CD4-positive, CD25-positive, alpha-beta regulatory T cell (primary cell): ENCODE data around the gene SSRP1. TPM values are rescaled to one million over a fixed set of nuclear protein-coding genes. Genes with fewer than 3 reads are reported as not detected.
A peak's percentile ranks its signal among the peaks of the same experiment; 100 is the strongest.

Experiments used
- ATAC-seq, 2 donors: fragments of 150-1000 bp; cut with Tn5 transposase; one replicate each; pipeline ENCODE4 v1.10.0; 2021; ENCODE audit warnings: low read depth in 2 of 2, moderate number of reproducible peaks in 2 of 2, moderate library complexity in 1 of 2
- DNase-seq, 3 donors: peaks; one replicate each; pipeline versions ENCODE4 v3.0.0 to v3.0.0-alpha.2; 2012 to 2022; ENCODE audit warnings: mixed read lengths in 1 of 3
- H3K27ac ChIP-seq: one replicate; pipeline ENCODE4 v1.7.0; 2013; ENCODE audit warnings: mild to moderate bottlenecking, low read length; ENCODE audit not compliant: insufficient read depth, poor library complexity, severe bottlenecking
- H3K27me3 ChIP-seq: one replicate; pipeline ENCODE4 v1.7.0; 2013; ENCODE audit warnings: low read length; ENCODE audit not compliant: control insufficient read depth, insufficient read depth
- H3K36me3 ChIP-seq: one replicate; pipeline ENCODE4 v1.7.0; 2013; ENCODE audit warnings: mild to moderate bottlenecking, low read length, moderate library complexity; ENCODE audit not compliant: control insufficient read depth, insufficient read depth
- H3K4me1 ChIP-seq: 2 replicates; pipeline ENCODE4 v1.7.0; 2013; ENCODE audit warnings: mild to moderate bottlenecking, low read length; ENCODE audit not compliant: insufficient read depth, control insufficient read depth, poor library complexity, severe bottlenecking
- H3K4me3 ChIP-seq: one replicate; pipeline ENCODE4 v1.7.0; 2013; ENCODE audit warnings: low read depth, mild to moderate bottlenecking, low read length, moderate library complexity
- H3K9me3 ChIP-seq, 2 experiments: 1 replicate in 1 of 2; 2 replicates in 1 of 2; pipeline ENCODE4 v1.7.0; 2013; ENCODE audit warnings: low read length in 2 of 2, mild to moderate bottlenecking in 1 of 2, moderate library complexity in 1 of 2; ENCODE audit not compliant: control insufficient read depth in 2 of 2
- H3K27ac Mint-ChIP-seq, 3 donors: one replicate each; pipeline ENCODE4 v1.8.0; 2020 to 2022; ENCODE audit warnings: mild to moderate bottlenecking in 3 of 3, mixed read lengths in 3 of 3, moderate library complexity in 2 of 3
- H3K27me3 Mint-ChIP-seq: one replicate; pipeline ENCODE4 v1.8.0; 2022; ENCODE audit warnings: mild to moderate bottlenecking, mixed read lengths
- H3K36me3 Mint-ChIP-seq: one replicate; pipeline ENCODE4 v1.8.0; 2020; ENCODE audit warnings: mixed read lengths
- H3K4me1 Mint-ChIP-seq, 4 donors: one replicate each; pipeline ENCODE4 v1.8.0; 2020 to 2022; ENCODE audit warnings: mixed read lengths in 4 of 4, mild to moderate bottlenecking in 1 of 4
- H3K4me3 Mint-ChIP-seq, 4 donors: one replicate each; pipeline ENCODE4 v1.8.0; 2020 to 2022; ENCODE audit warnings: mild to moderate bottlenecking in 4 of 4, mixed read lengths in 4 of 4, moderate library complexity in 3 of 4
- H3K9me3 Mint-ChIP-seq, 7 donors: one replicate each; pipeline ENCODE4 v1.8.0; 2020 to 2022; ENCODE audit warnings: mixed read lengths in 7 of 7, mild to moderate bottlenecking in 3 of 7, moderate library complexity in 2 of 7
- polyA plus RNA-seq, 4 donors: library from polyadenylated mRNA; unstranded; fragments of 300-500 nt; fragmentation: Illumina TruSeq; gene quantifications; one replicate each; pipeline ENCODE4 v1.2.3, GENCODE V29; 2021
- total RNA-seq: library from RNA; stranded (reverse); gene quantifications from one replicate; pipeline ENCODE4 v1.2.3, GENCODE V29; 2022

Gene SSRP1
- total and polyA plus RNA-seq, 5 donors from 2014 or later: 20.5 to 54.6 (median 28.9) TPM

- Histone ChIP-seq H3K27me3 (no peaks in the 10 kb centered on the region), H3K27ac (peak overlapping the region; percentile 86), H3K4me1 (peaks cover 17% of the 10 kb centered on the region), H3K36me3 (peaks cover 36% of the 10 kb centered on the region), H3K4me3 (peak overlapping the region; percentile 81), H3K9me3 (no peaks in the 10 kb centered on the region)
- ATAC-seq: no peak
- peaks cover 4 to 39% (median 28%) of the 10 kb centered on the region in 4 donors for H3K4me1 Mint-ChIP-seq
- H3K27ac Mint-ChIP-seq: peak overlapping the region; percentile 96 to 98 (median 96)
- H3K36me3 Mint-ChIP-seq: peaks cover 24% of the 10 kb centered on the region
- DNase-seq: peak in 1 of 3 donors; percentile 15
- H3K4me3 Mint-ChIP-seq: peak overlapping the region; percentile 89 to 98 (median 92)
- peaks cover 11% of the 10 kb centered on the region for H3K27me3 Mint-ChIP-seq
- no peaks in the 10 kb centered on the region for H3K9me3 Mint-ChIP-seq
Measured at GRCh38 chr11:57335023-57335342, 709 bp downstream of the SSRP1 start.

- Histone ChIP-seq H3K4me1 (peaks cover 17% of the 10 kb centered on the region), H3K9me3 (no peaks in the 10 kb centered on the region), H3K4me3 (no peak overlapping the region), H3K27ac (no peak overlapping the region), H3K36me3 (peaks cover 57% of the 10 kb centered on the region), H3K27me3 (no peaks in the 10 kb centered on the region)
- peaks cover 6% of the 10 kb centered on the region for H3K27me3 Mint-ChIP-seq
- ATAC-seq (no peak), DNase-seq (no peak)
- H3K36me3 Mint-ChIP-seq: peaks cover 44% of the 10 kb centered on the region
- no peaks in the 10 kb centered on the region for H3K9me3 Mint-ChIP-seq
- peak overlapping the region; percentile 3 to 90 (median 44) for H3K4me3 Mint-ChIP-seq
- H3K4me1 Mint-ChIP-seq: peaks cover 4 to 39% (median 31%) of the 10 kb centered on the region in 4 donors
- peak overlapping the region in 1 of 3 donors; percentile 46 for H3K27ac Mint-ChIP-seq
Measured at GRCh38 chr11:57332694-57333440, 2.8 kb downstream of the SSRP1 start.

GRCh38 chr11:57331720-57332119 is 4.0 kb downstream of the SSRP1 start:
- Histone ChIP-seq H3K36me3 (peaks cover 64% of the 10 kb centered on the region), H3K4me1 (peaks cover 17% of the 10 kb centered on the region), H3K27ac (no peak overlapping the region), H3K4me3 (no peak overlapping the region), H3K9me3 (no peaks in the 10 kb centered on the region), H3K27me3 (no peaks in the 10 kb centered on the region)
- peak overlapping the region in 1 of 4 donors; percentile 63 for H3K4me3 Mint-ChIP-seq
- H3K36me3 Mint-ChIP-seq: peaks cover 55% of the 10 kb centered on the region
- no peak for DNase-seq
- no peak overlapping the region for H3K27ac Mint-ChIP-seq
- peaks cover 4 to 46% (median 33%) of the 10 kb centered on the region in 4 donors for H3K4me1 Mint-ChIP-seq
- H3K9me3 Mint-ChIP-seq: no peaks in the 10 kb centered on the region
- no peak for ATAC-seq
- H3K27me3 Mint-ChIP-seq: no peaks in the 10 kb centered on the region

GRCh38 chr11:57330029-57330428 is 5.7 kb downstream of the SSRP1 start:
- DNase-seq: no peak
- Mint-ChIP-seq H3K27ac (peak overlapping the region in 1 of 3 donors; percentile 49), H3K9me3 (no peaks in the 10 kb centered on the region), H3K4me1 (peaks cover 0 to 51% (median 35%) of the 10 kb centered on the region in 4 donors), H3K36me3 (peaks cover 60% of the 10 kb centered on the region), H3K27me3 (no peaks in the 10 kb centered on the region), H3K4me3 (peak overlapping the region in 2 of 4 donors; percentile 12 to 63)
- Histone ChIP-seq H3K4me1 (peaks cover 21% of the 10 kb centered on the region), H3K27me3 (no peaks in the 10 kb centered on the region), H3K36me3 (peaks cover 65% of the 10 kb centered on the region), H3K4me3 (no peak overlapping the region), H3K9me3 (no peaks in the 10 kb centered on the region), H3K27ac (no peak overlapping the region)
- no peak for ATAC-seq

- Mint-ChIP-seq H3K4me3 (peak overlapping the region in 3 of 4 donors; percentile 53 to 82 (median 73)), H3K27me3 (no peaks in the 10 kb centered on the region), H3K9me3 (no peaks in the 10 kb centered on the region), H3K27ac (peak overlapping the region; percentile 61 to 97 (median 76)), H3K36me3 (peaks cover 60% of the 10 kb centered on the region), H3K4me1 (peaks cover 0 to 43% (median 29%) of the 10 kb centered on the region in 4 donors)
- DNase-seq: no peak
- Histone ChIP-seq H3K4me1 (peaks cover 19% of the 10 kb centered on the region), H3K4me3 (no peak overlapping the region), H3K36me3 (peaks cover 56% of the 10 kb centered on the region), H3K9me3 (no peaks in the 10 kb centered on the region), H3K27me3 (no peaks in the 10 kb centered on the region), H3K27ac (no peak overlapping the region)
- no peak for ATAC-seq
Measured at GRCh38 chr11:57327721-57328120, 8.0 kb downstream of the SSRP1 start.

GRCh38 chr11:57325735-57326048 is 10.0 kb downstream of the SSRP1 start:
- Mint-ChIP-seq H3K36me3 (peaks cover 44% of the 10 kb centered on the region), H3K9me3 (no peaks in the 10 kb centered on the region), H3K4me1 (peaks cover 0 to 58% (median 33%) of the 10 kb centered on the region in 4 donors), H3K27ac (peak overlapping the region; percentile 97 to 98 (median 98)), H3K27me3 (no peaks in the 10 kb centered on the region), H3K4me3 (peak overlapping the region; percentile 89 to 94 (median 90))
- no peak for DNase-seq
- no peaks in the 10 kb centered on the region for H3K9me3 ChIP-seq
- H3K4me3 ChIP-seq: peak overlapping the region; percentile 96
- ATAC-seq: no peak
- H3K36me3 ChIP-seq: peaks cover 36% of the 10 kb centered on the region
- H3K27me3 ChIP-seq: no peaks in the 10 kb centered on the region
- peaks cover 19% of the 10 kb centered on the region for H3K4me1 ChIP-seq
- peak overlapping the region; percentile 83 for H3K27ac ChIP-seq

- Histone ChIP-seq H3K4me3 (peak within 1 kb of the TSS; percentile 96), H3K36me3 (peaks cover 30% of the 10 kb centered on the region), H3K9me3 (no peaks in the 10 kb centered on the region), H3K27me3 (no peaks in the 10 kb centered on the region), H3K27ac (peak within 1 kb of the TSS; percentile 83), H3K4me1 (peaks cover 19% of the 10 kb centered on the region)
- Mint-ChIP-seq H3K9me3 (no peaks in the 10 kb centered on the region), H3K27ac (peak within 1 kb of the TSS; percentile 97 to 98 (median 98)), H3K4me3 (peak within 1 kb of the TSS; percentile 89 to 94 (median 91)), H3K36me3 (peaks cover 43% of the 10 kb centered on the region), H3K4me1 (peaks cover 0 to 57% (median 31%) of the 10 kb centered on the region in 4 donors), H3K27me3 (no peaks in the 10 kb centered on the region)
- peak; percentile 87 to 90 for ATAC-seq
- DNase-seq: peak; percentile 85 to 92 (median 89)
Measured at GRCh38 chr11:57324886-57325734, 10.6 kb downstream of the SSRP1 start, which contains the start of gene TNKS1BP1. Gene TNKS1BP1, minus strand, starts transcription at chr11:57324952. Its CDS starts 3,067 bp downstream, at chr11:57321885.
